ENCODE data around the gene ALG11.

ALG11 gene

GRCh38 chr13:51970349-51970748, 41.8 kb upstream of the ALG11 start:
- no peak overlapping the region for H2AFZ ChIP-seq (ENCODE audit: low read depth, low read length)
- H4K91ac ChIP-seq (ENCODE audit: low read length): no peak overlapping the region
- H3K9me3 ChIP-seq (ENCODE audit: control insufficient read depth, low read length): no peaks in the 10 kb centered on the region
- no peaks in the 10 kb centered on the region for H3K79me1 ChIP-seq (replicated peaks; ENCODE audit: low read length, poor library complexity, severe bottlenecking)
- H4K8ac ChIP-seq (ENCODE audit: low read length): no peak overlapping the region
- no peak overlapping the region for H3K23ac ChIP-seq (ENCODE audit: low read length in 2 of 2)
- H2AK5ac ChIP-seq (ENCODE audit: low read length, severe bottlenecking): no peak overlapping the region
- H3K27me3 ChIP-seq (ENCODE audit: control insufficient read depth in 1 of 2, insufficient read depth in 1 of 2, low read length in 2 of 2): no peaks in the 10 kb centered on the region
- no peak overlapping the region for H3K4me3 ChIP-seq (ENCODE audit: insufficient read depth in 1 of 2, low read depth in 1 of 2, low read length in 2 of 2)
- no peak overlapping the region for H2BK120ac ChIP-seq (ENCODE audit: low read depth, low read length)
- no peaks in the 10 kb centered on the region for H3K4me1 ChIP-seq (ENCODE audit: control insufficient read depth, insufficient read depth, low read depth, low read length)
- H2BK5ac ChIP-seq (ENCODE audit: low read depth, low read length, poor library complexity, severe bottlenecking): no peak overlapping the region
- H3K27ac ChIP-seq (ENCODE audit: low read length, poor library complexity, severe bottlenecking): no peak overlapping the region
- no peak overlapping the region for H3K18ac ChIP-seq (ENCODE audit: low read depth in 1 of 2, low read length in 2 of 2)
- H3K14ac ChIP-seq (ENCODE audit: low read length in 2 of 2): no peak overlapping the region
- no peak overlapping the region for H3K4ac ChIP-seq (ENCODE audit: low read depth in 1 of 2, low read length in 2 of 2)
- DNase-seq: no peak
- no peak overlapping the region for H2BK15ac ChIP-seq (ENCODE audit: low read depth, poor library complexity, severe bottlenecking)
- no peak overlapping the region for H3K4me2 ChIP-seq (ENCODE audit: low read length, poor library complexity, severe bottlenecking)
- 90% methylated on average over 5 of the region's 5 CpGs for WGBS
- H3K9ac ChIP-seq (ENCODE audit: low read length): no peak overlapping the region
- H2BK12ac ChIP-seq (ENCODE audit: low read length in 2 of 2): no peak overlapping the region
- H3K36me3 ChIP-seq (ENCODE audit: control insufficient read depth in 1 of 2, insufficient read depth in 2 of 2, low read depth in 1 of 2, low read length in 2 of 2): peaks cover 0 to 3% of the 10 kb centered on the region in 2 experiments

DNA sequence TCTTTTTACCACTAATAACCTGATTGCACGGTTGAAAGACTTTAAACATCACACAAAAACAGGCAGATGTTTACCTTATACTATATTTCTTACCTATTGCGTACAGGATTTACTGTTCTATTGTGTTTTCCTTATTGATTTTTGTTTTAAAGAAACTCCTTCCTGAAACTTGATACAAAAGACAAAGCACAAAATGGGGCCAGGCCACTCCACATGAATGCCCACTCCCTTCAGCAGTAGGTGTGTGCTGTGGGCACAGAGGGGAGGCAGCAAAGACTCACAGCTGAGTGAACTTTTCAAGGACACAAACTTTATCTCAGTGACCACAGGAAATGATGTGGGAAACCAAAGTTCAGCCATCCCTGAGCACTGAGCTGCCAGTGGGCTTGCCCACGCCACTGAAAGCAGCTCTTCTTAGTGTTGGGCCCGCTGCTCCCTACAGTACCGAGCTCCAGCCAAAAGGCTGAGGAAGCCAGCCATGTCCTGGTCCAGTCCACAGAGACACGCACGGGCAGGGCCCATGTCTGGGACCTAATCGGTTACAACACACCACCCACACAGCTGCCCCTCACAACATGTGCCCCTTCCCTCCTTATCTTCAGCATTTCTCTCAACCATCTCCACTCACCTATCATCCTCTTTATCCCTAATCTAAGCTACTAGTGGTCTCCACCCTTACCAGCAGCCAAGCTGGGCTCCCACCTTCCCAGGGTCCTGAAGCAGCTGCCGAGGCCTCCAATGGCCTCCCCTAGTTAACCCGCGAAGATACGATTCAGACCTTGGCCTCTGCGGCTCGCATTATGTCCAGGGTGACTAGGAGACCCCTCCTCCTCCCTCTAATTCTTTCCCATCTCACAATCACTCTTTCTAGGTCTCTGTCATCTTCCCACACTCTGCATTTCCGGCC, 40.4 kb upstream of the ALG11 start:
- DNase-seq: no peak
- no peak overlapping the region for H3K4me2 ChIP-seq (ENCODE audit: low read length, poor library complexity, severe bottlenecking)
- H2BK12ac ChIP-seq (ENCODE audit: low read length in 2 of 2): no peak overlapping the region
- peaks cover 0 to 3% of the 10 kb centered on the region in 2 experiments for H3K36me3 ChIP-seq (ENCODE audit: control insufficient read depth in 1 of 2, insufficient read depth in 2 of 2, low read depth in 1 of 2, low read length in 2 of 2)
- WGBS: 95% methylated on average over 13 of the region's 15 CpGs
- H3K79me1 ChIP-seq (replicated peaks; ENCODE audit: low read length, poor library complexity, severe bottlenecking): no peaks in the 10 kb centered on the region
- H3K23ac ChIP-seq (ENCODE audit: low read length in 2 of 2): no peak overlapping the region
- no peak overlapping the region for H3K18ac ChIP-seq (ENCODE audit: low read depth in 1 of 2, low read length in 2 of 2)
- no peak overlapping the region for H4K91ac ChIP-seq (ENCODE audit: low read length)
- no peak overlapping the region for H2AK5ac ChIP-seq (ENCODE audit: low read length, severe bottlenecking)
- no peak overlapping the region for H4K8ac ChIP-seq (ENCODE audit: low read length)
- no peak overlapping the region for H2BK5ac ChIP-seq (ENCODE audit: low read depth, low read length, poor library complexity, severe bottlenecking)
- H2BK120ac ChIP-seq (ENCODE audit: low read depth, low read length): no peak overlapping the region
- H3K14ac ChIP-seq (ENCODE audit: low read length in 2 of 2): no peak overlapping the region
- no peaks in the 10 kb centered on the region for H3K9me3 ChIP-seq (ENCODE audit: control insufficient read depth, low read length)
- H2AFZ ChIP-seq (ENCODE audit: low read depth, low read length): no peak overlapping the region
- H3K4ac ChIP-seq (ENCODE audit: low read depth in 1 of 2, low read length in 2 of 2): no peak overlapping the region
- no peak overlapping the region for H3K4me3 ChIP-seq (ENCODE audit: insufficient read depth in 1 of 2, low read depth in 1 of 2, low read length in 2 of 2)
- no peaks in the 10 kb centered on the region for H3K27me3 ChIP-seq (ENCODE audit: control insufficient read depth in 1 of 2, insufficient read depth in 1 of 2, low read length in 2 of 2)
- H2BK15ac ChIP-seq (ENCODE audit: low read depth, poor library complexity, severe bottlenecking): no peak overlapping the region
- H3K27ac ChIP-seq (ENCODE audit: low read length, poor library complexity, severe bottlenecking): no peak overlapping the region
- no peak overlapping the region for H3K9ac ChIP-seq (ENCODE audit: low read length)
- no peaks in the 10 kb centered on the region for H3K4me1 ChIP-seq (ENCODE audit: control insufficient read depth, insufficient read depth, low read depth, low read length)

DNA sequence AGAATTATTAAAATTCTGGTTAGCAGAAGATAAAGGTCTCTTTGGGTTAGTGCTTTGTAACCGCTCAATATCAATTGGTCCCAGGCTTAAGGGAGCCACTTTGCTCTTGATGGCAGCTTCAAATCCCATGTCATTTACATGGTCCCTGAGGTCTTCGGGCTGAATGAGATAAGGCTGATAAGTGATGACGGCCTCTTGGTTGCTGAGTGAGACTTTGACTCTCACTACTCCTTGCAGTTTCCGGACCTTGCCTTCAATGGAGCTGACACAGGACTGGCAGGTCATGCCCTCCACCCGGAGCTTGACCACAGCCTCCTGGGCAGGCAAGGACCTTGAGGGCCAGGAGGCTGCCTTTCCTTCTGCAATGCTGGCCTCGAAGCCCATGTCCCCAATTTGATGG, 37.7 kb upstream of the ALG11 start:
- H2AFZ ChIP-seq (ENCODE audit: low read depth, low read length): no peak overlapping the region
- H3K9ac ChIP-seq (ENCODE audit: low read length): no peak overlapping the region
- no peak overlapping the region for H3K4me3 ChIP-seq (ENCODE audit: insufficient read depth in 1 of 2, low read depth in 1 of 2, low read length in 2 of 2)
- 82% methylated on average over 6 of the region's 6 CpGs for WGBS
- no peak overlapping the region for H2AK5ac ChIP-seq (ENCODE audit: low read length, severe bottlenecking)
- no peaks in the 10 kb centered on the region for H3K4me1 ChIP-seq (ENCODE audit: control insufficient read depth, insufficient read depth, low read depth, low read length)
- no peak overlapping the region for H2BK5ac ChIP-seq (ENCODE audit: low read depth, low read length, poor library complexity, severe bottlenecking)
- no peaks in the 10 kb centered on the region for H3K27me3 ChIP-seq (ENCODE audit: control insufficient read depth in 1 of 2, insufficient read depth in 1 of 2, low read length in 2 of 2)
- H3K27ac ChIP-seq (ENCODE audit: low read length, poor library complexity, severe bottlenecking): no peak overlapping the region
- no peak overlapping the region for H3K14ac ChIP-seq (ENCODE audit: low read length in 2 of 2)
- H3K9me3 ChIP-seq (ENCODE audit: control insufficient read depth, low read length): no peaks in the 10 kb centered on the region
- H2BK15ac ChIP-seq (ENCODE audit: low read depth, poor library complexity, severe bottlenecking): no peak overlapping the region
- peaks cover 0 to 3% of the 10 kb centered on the region in 2 experiments for H3K36me3 ChIP-seq (ENCODE audit: control insufficient read depth in 1 of 2, insufficient read depth in 2 of 2, low read depth in 1 of 2, low read length in 2 of 2)
- H3K79me1 ChIP-seq (replicated peaks; ENCODE audit: low read length, poor library complexity, severe bottlenecking): no peaks in the 10 kb centered on the region
- no peak overlapping the region for H4K91ac ChIP-seq (ENCODE audit: low read length)
- H2BK120ac ChIP-seq (ENCODE audit: low read depth, low read length): no peak overlapping the region
- H4K8ac ChIP-seq (ENCODE audit: low read length): no peak overlapping the region
- no peak for DNase-seq
- no peak overlapping the region for H3K4ac ChIP-seq (ENCODE audit: low read depth in 1 of 2, low read length in 2 of 2)
- no peak overlapping the region for H3K23ac ChIP-seq (ENCODE audit: low read length in 2 of 2)
- H2BK12ac ChIP-seq (ENCODE audit: low read length in 2 of 2): no peak overlapping the region
- H3K18ac ChIP-seq (ENCODE audit: low read depth in 1 of 2, low read length in 2 of 2): no peak overlapping the region
- no peak overlapping the region for H3K4me2 ChIP-seq (ENCODE audit: low read length, poor library complexity, severe bottlenecking)

DNA sequence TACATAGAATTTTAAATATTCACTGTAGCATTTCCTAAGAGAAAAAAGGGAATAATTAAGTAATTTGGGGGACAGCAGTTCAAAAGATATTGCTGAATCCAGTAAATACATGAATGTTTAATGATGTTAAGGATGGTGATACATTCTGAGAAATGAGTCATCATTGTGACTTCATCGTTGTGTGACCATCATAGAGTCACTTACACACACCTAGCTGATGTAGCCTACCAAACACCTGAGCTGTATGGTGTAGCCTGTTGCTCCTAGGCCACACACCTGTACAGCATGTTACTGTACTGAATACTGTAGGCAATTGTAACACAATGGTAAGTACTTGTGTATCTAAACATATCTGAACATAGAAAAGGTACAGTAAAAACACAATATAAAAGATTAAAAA, 35.8 kb upstream of the ALG11 start:
- Histone ChIP-seq H3K18ac (ENCODE audit: low read depth in 1 of 2, low read length in 2 of 2) (no peak overlapping the region), H3K27ac (ENCODE audit: low read length, poor library complexity, severe bottlenecking) (no peak overlapping the region), H3K14ac (ENCODE audit: low read length in 2 of 2) (no peak overlapping the region), H2BK12ac (ENCODE audit: low read length in 2 of 2) (no peak overlapping the region), H2AK5ac (ENCODE audit: low read length, severe bottlenecking) (no peak overlapping the region), H3K4me2 (ENCODE audit: low read length, poor library complexity, severe bottlenecking) (no peak overlapping the region), H2BK120ac (ENCODE audit: low read depth, low read length) (no peak overlapping the region), H3K4ac (ENCODE audit: low read depth in 1 of 2, low read length in 2 of 2) (no peak overlapping the region), H4K91ac (ENCODE audit: low read length) (no peak overlapping the region), H3K4me3 (ENCODE audit: insufficient read depth in 1 of 2, low read depth in 1 of 2, low read length in 2 of 2) (no peak overlapping the region), H3K4me1 (ENCODE audit: control insufficient read depth, insufficient read depth, low read depth, low read length) (peaks cover 2% of the 10 kb centered on the region), H2BK15ac (ENCODE audit: low read depth, poor library complexity, severe bottlenecking) (no peak overlapping the region), H3K9ac (ENCODE audit: low read length) (no peak overlapping the region), H3K9me3 (ENCODE audit: control insufficient read depth, low read length) (no peaks in the 10 kb centered on the region), H2BK5ac (ENCODE audit: low read depth, low read length, poor library complexity, severe bottlenecking) (no peak overlapping the region), H3K79me1 (replicated peaks; ENCODE audit: low read length, poor library complexity, severe bottlenecking) (no peaks in the 10 kb centered on the region), H3K23ac (ENCODE audit: low read length in 2 of 2) (no peak overlapping the region), H2AFZ (ENCODE audit: low read depth, low read length) (no peak overlapping the region), H3K36me3 (ENCODE audit: control insufficient read depth in 1 of 2, insufficient read depth in 2 of 2, low read depth in 1 of 2, low read length in 2 of 2) (peaks cover 0 to 3% of the 10 kb centered on the region in 2 experiments), H3K27me3 (ENCODE audit: control insufficient read depth in 1 of 2, insufficient read depth in 1 of 2, low read length in 2 of 2) (no peaks in the 10 kb centered on the region), H4K8ac (ENCODE audit: low read length) (no peak overlapping the region)
- WGBS: no CpG with 5 or more reads among the region's 1 CpG
- no peak for DNase-seq

All from mesenchymal stem cell (in vitro differentiated cells and primary cell).